ENCODE data around the gene SPG7.

GRCh38 chr16:89582614-89583196 is 74.5 kb downstream of the SPG7 start:
- TF ChIP-seq, protein P1, sequence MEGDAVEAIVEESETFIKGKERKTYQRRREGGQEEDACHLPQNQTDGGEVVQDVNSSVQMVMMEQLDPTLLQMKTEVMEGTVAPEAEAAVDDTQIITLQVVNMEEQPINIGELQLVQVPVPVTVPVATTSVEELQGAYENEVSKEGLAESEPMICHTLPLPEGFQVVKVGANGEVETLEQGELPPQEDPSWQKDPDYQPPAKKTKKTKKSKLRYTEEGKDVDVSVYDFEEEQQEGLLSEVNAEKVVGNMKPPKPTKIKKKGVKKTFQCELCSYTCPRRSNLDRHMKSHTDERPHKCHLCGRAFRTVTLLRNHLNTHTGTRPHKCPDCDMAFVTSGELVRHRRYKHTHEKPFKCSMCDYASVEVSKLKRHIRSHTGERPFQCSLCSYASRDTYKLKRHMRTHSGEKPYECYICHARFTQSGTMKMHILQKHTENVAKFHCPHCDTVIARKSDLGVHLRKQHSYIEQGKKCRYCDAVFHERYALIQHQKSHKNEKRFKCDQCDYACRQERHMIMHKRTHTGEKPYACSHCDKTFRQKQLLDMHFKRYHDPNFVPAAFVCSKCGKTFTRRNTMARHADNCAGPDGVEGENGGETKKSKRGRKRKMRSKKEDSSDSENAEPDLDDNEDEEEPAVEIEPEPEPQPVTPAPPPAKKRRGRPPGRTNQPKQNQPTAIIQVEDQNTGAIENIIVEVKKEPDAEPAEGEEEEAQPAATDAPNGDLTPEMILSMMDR (IDR thresholded peaks at IDR 0.05; ENCODE audit: low read length) = no peak
- no peak for TF ChIP-seq EZH2 (IDR thresholded peaks at IDR 0.05; ENCODE audit: borderline replicate concordance, low read length)
